Measurements from ENCODE around the gene CFAP65. TPM values are rescaled to one million over a fixed set of nuclear protein-coding genes. Genes with fewer than 3 reads are reported as not detected.

The CFAP65 gene
- total RNA-seq, 1 donor from 2014 or later, result not detected

DNA sequence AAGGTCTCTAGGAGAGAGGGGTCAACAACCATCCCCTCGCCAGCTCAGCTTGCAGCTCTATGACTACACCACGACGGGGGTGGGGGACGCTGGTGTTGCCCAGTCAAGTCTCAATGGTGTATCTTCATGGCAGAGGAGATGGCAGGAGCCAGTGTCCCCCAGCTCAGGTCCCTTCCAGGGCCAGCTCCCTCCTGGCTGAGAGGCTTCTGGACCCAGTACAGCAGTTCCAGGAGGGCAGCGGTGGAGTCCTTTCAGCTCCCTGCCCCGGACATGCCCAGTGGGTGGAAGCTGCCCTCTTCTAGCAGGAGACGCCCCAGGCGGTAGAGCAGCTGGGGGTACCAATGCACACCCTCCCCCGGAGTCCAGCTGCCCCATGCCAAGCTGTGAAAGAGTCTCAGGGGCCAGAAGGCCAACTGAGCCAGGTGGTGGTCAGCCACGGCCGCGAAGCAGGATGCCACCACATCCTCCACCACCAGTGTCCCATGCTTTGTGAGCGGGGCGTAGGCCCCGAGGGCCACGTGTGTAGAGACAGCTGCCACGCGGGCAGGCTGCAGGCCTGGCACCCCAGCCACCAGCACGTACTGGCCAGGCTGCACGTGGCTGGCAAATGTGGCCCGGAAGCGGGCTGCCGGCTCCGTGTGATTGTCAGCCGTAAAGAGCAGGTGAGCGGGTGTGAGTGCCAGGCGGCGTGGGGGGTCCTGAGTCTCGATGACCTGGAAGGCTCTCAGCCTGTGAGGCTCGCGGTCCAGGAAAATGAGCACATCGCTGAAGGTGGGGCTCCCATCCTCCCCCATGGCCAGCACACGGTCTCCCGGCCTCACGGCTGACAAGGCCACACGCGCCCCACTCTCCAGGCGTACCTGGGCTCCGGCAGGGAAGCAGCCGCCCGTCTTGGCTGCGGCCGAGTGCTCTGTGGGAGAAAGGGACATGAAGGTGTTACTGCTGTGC, 13.9 kb upstream of the CFAP65 start:
- H3K4me3 ChIP-seq, result no peak overlapping the region
- DNase-seq (ENCODE audit: extremely low spot score in 2 of 2), result no peak
- H3K4me1 ChIP-seq, result peaks cover 28% of the 10 kb centered on the region
- intact Hi-C loops (cut with DNase I), result loop anchor here (10.0 kb wide), 1 partner anchor 100 kb away; no protein-coding TSS in a partner anchor
- H3K27me3 ChIP-seq, result peaks cover 19% of the 10 kb centered on the region
- H3K9me3 ChIP-seq, result no peaks in the 10 kb centered on the region
- TF ChIP-seq POLR2AphosphoS5 (IDR thresholded peaks at IDR 0.05; ENCODE audit: insufficient read depth in 1 of 2, low read depth in 1 of 2), result no peak
- TF ChIP-seq, protein P1, sequence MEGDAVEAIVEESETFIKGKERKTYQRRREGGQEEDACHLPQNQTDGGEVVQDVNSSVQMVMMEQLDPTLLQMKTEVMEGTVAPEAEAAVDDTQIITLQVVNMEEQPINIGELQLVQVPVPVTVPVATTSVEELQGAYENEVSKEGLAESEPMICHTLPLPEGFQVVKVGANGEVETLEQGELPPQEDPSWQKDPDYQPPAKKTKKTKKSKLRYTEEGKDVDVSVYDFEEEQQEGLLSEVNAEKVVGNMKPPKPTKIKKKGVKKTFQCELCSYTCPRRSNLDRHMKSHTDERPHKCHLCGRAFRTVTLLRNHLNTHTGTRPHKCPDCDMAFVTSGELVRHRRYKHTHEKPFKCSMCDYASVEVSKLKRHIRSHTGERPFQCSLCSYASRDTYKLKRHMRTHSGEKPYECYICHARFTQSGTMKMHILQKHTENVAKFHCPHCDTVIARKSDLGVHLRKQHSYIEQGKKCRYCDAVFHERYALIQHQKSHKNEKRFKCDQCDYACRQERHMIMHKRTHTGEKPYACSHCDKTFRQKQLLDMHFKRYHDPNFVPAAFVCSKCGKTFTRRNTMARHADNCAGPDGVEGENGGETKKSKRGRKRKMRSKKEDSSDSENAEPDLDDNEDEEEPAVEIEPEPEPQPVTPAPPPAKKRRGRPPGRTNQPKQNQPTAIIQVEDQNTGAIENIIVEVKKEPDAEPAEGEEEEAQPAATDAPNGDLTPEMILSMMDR (IDR thresholded peaks at IDR 0.05), result no peak
- H3K36me3 ChIP-seq, result no peaks in the 10 kb centered on the region
- H3K27ac ChIP-seq, result no peak overlapping the region

DNA sequence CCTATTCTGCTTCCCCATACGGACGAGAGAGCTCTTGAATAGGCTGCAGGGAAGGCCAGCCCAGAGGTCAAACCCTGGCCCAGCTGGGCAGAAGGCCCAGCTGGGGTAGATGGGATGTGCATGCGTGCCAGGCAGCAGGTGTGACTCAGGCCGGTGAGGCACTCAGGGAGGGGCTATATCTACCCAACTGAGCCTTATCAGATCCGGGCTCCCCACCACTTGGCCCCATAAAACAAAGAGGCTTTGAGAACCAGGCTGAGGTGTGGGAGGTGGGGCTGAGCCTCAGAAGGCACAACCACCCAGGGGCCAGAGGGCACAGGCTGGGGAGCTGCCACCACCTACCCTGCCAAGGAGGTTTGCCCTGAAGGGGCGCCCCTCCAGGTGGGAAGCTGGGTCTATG, 8.0 kb upstream of the CFAP65 start:
- Histone ChIP-seq H3K4me1 (no peaks in the 10 kb centered on the region), H3K27ac (no peak overlapping the region), H3K27me3 (no peaks in the 10 kb centered on the region), H3K4me3 (no peak overlapping the region), H3K36me3 (no peaks in the 10 kb centered on the region), H3K9me3 (no peaks in the 10 kb centered on the region)
- intact Hi-C loops (cut with DNase I), result no loop called here
- no peak for DNase-seq (ENCODE audit: extremely low spot score in 2 of 2)
- no peak for TF ChIP-seq POLR2AphosphoS5 (IDR thresholded peaks at IDR 0.05; ENCODE audit: insufficient read depth in 1 of 2, low read depth in 1 of 2)
- TF ChIP-seq POLR2A (IDR thresholded peaks at IDR 0.05), result no peak
- TF ChIP-seq, protein P1 (IDR thresholded peaks at IDR 0.05), result no peak

DNA sequence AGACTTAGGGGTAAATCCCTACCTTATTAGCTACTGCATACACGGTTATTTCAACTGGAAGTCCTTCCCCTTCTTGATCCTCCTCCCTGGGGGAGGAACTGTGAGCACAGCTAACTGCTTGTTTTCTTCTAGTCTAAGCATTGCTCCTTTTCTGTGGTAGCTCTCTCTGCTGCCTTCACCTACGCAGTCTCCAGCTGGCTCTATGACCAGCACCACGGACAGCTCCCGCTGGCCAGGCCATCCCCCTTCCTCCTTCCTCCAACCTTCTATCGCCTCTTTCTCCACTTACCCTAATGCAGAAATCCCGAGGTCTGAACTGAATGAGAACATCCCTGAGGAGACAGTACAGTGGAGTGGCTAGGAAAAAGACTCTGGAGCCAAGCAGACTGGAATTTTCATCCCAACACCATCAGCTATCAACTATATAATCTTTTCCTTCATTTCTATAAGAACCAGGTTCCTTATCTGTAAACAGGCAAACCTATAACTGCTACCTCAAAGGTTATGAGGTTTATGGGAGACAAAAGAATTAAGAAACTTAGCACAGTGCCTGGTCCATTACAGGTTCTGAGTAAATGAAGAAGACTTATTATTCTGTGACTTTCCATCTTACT, 4.7 kb upstream of the CFAP65 start:
- H3K27ac ChIP-seq, result no peak overlapping the region
- no peak for DNase-seq (ENCODE audit: extremely low spot score in 2 of 2)
- H3K27me3 ChIP-seq, result no peaks in the 10 kb centered on the region
- no peaks in the 10 kb centered on the region for H3K4me1 ChIP-seq
- no peak overlapping the region for H3K4me3 ChIP-seq
- intact Hi-C loops (cut with DNase I), result no loop called here
- H3K9me3 ChIP-seq, result no peaks in the 10 kb centered on the region
- H3K36me3 ChIP-seq, result no peaks in the 10 kb centered on the region
- TF ChIP-seq, protein P1 (IDR thresholded peaks at IDR 0.05), result no peak
- TF ChIP-seq POLR2AphosphoS5 (IDR thresholded peaks at IDR 0.05; ENCODE audit: insufficient read depth in 1 of 2, low read depth in 1 of 2) (no peak), POLR2A (IDR thresholded peaks at IDR 0.05) (no peak)

DNA sequence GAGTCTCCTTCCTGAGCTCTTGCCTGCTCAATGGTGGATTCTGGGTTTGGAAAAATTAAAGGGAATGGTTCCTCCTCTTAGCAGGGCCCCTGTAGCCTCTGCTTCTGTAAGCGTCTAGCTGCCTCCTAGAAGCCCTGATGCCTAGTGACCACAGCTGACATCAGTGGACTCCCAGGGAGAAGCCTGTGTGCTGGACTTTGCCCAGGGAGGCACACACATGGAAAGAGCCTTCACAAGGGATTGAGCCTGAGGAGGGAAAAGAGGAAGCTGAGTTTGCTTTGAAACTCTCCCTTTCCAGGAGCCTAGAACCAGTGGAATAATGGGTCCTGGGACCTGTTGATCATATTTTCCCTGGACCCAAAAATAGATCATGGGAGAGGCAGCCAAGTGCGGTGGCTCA, 1.4 kb upstream of the CFAP65 start:
- no peak overlapping the region for H3K27ac ChIP-seq
- intact Hi-C loops (cut with DNase I), result no loop called here
- H3K4me3 ChIP-seq, result no peak overlapping the region
- TF ChIP-seq POLR2A (IDR thresholded peaks at IDR 0.05) (no peak), POLR2AphosphoS5 (IDR thresholded peaks at IDR 0.05; ENCODE audit: insufficient read depth in 1 of 2, low read depth in 1 of 2) (no peak)
- TF ChIP-seq, protein P1 (IDR thresholded peaks at IDR 0.05), result no peak
- no peaks in the 10 kb centered on the region for H3K4me1 ChIP-seq
- H3K9me3 ChIP-seq, result no peaks in the 10 kb centered on the region
- no peaks in the 10 kb centered on the region for H3K27me3 ChIP-seq
- no peak for DNase-seq (ENCODE audit: extremely low spot score in 2 of 2)
- no peaks in the 10 kb centered on the region for H3K36me3 ChIP-seq

DNA sequence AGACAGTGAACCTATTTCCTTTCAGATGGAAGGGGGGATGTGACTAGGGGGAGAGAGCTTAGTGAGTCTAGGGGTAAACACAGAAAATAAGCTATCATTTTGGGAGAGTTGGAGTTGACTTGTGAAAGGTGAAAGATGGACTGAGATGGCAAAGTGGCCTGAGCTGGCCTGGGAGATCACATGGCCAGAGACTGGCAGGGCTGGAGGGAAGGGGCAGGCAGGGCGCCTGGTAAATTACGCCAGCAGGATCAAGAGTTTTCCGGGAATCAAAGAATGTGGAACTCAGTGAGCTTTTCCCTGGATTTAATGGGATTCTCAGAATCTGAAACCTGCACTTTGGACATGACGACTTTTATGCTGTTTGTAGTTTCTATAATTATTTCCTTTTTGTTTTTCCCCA, 841 bp upstream of the CFAP65 start:
- no peaks in the 10 kb centered on the region for H3K4me1 ChIP-seq
- no peaks in the 10 kb centered on the region for H3K9me3 ChIP-seq
- TF ChIP-seq, protein P1 (IDR thresholded peaks at IDR 0.05), result no peak
- TF ChIP-seq POLR2AphosphoS5 (IDR thresholded peaks at IDR 0.05; ENCODE audit: insufficient read depth in 1 of 2, low read depth in 1 of 2) (no peak), POLR2A (IDR thresholded peaks at IDR 0.05) (no peak)
- intact Hi-C loops (cut with DNase I), result no loop called here
- no peak overlapping the region for H3K27ac ChIP-seq
- no peak for DNase-seq (ENCODE audit: extremely low spot score in 2 of 2)
- H3K27me3 ChIP-seq, result no peaks in the 10 kb centered on the region
- no peak overlapping the region for H3K4me3 ChIP-seq
- no peaks in the 10 kb centered on the region for H3K36me3 ChIP-seq

All from vagina (tissue), 2 donors.